Myocyte (in vitro differentiated cells): ENCODE results near the gene SLC10A6. TPM values are rescaled to one million over a fixed set of nuclear protein-coding genes. Genes with fewer than 3 reads are reported as not detected.
"Not testable (repeated sequence)": the region's sequence is repeated elsewhere in the genome, so short reads cannot be mapped to it uniquely, and the experiment has no call there.

Source experiments
- DNase-seq: peaks from one replicate; pipeline ENCODE4 v3.0.0-alpha.2; 2012; ENCODE audit warnings: low read depth
- polyA plus RNA-seq: library from polyadenylated mRNA; unstranded; fragments of >200 nt; gene quantifications from one replicate; pipeline ENCODE4 v1.2.1, GENCODE V29; 2012; ENCODE audit warnings: missing spikeins
- total RNA-seq: library from RNA; depleted of rRNA; stranded (reverse); fragments of >200 nt; gene quantifications from 2 replicates; pipeline ENCODE4 v1.2.3, GENCODE V29; 2014

SLC10A6 gene
- total RNA-seq = not detected in 2 replicates
- not detected for polyA plus RNA-seq

DNA sequence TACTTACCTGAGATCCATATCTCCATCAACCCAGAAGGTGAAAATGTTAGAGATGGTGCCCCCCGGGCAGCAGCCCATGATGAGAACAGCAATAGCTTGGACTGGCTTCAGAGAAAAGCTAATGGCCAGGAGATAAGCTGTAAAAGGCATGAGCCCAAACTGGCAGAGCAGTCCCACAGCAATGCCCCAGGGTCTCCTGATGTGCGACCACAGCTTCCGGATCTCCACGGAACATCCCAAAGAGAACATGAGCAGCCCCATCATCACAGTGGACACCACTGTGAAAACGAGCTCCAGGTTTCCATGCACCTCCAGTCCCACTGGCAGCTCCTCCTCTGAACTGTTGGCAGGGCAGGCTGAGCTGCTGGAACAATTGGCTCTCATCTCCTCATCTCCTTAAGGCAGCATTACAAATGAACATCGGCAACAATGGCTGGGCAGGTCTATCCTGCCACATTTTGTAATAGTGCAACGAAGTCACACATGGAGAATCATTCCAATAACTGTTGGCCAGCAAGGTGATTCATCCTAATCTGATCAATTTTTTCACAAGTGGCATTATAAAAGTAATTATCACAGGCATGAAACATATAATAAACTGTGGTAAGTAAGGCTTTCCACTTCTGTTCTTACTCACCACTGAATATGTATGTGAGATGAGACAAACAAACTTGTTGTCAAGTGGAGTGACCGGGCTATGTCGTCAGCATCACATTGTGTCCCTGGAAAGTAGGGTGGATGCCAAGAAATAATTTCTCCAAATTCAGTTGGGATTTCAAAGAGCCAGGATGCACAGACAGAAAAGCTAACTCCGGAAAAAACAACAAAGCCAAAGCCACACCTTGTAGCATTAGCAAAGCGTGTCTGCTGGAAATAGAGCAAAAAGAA lies at the start of gene SLC10A6:
Gene SLC10A6, minus strand, starts transcription at position 653 of the 888 bp plus-strand sequence. Its CDS starts 269 bp downstream, at position 384.
- no peak for DNase-seq

- no peak for DNase-seq
These were observed 49.4 kb upstream of the SLC10A6 start for GRCh38 chr4:86898562-86898961.

- DNase-seq = no peak
These were observed 47.4 kb upstream of the SLC10A6 start for GRCh38 chr4:86896596-86896995.

- DNase-seq = peak; percentile 66
These were observed 46.7 kb upstream of the SLC10A6 start for GRCh38 chr4:86895692-86896488.

GRCh38 chr4:86894455-86894854 lies 45.3 kb upstream of the SLC10A6 start:
- no peak for DNase-seq

GRCh38 chr4:86893136-86893535 lies 44.0 kb upstream of the SLC10A6 start:
- no peak for DNase-seq

GRCh38 chr4:86892636-86892960 lies 43.4 kb upstream of the SLC10A6 start:
- DNase-seq = no peak

- peak; percentile 31 for DNase-seq
These were observed 42.8 kb upstream of the SLC10A6 start, which contains the start of gene C4orf36 for GRCh38 chr4:86891762-86892635. Gene C4orf36, minus strand, starts transcription at chr4:86892422. Its CDS starts 902 bp downstream, at chr4:86891520.

DNA sequence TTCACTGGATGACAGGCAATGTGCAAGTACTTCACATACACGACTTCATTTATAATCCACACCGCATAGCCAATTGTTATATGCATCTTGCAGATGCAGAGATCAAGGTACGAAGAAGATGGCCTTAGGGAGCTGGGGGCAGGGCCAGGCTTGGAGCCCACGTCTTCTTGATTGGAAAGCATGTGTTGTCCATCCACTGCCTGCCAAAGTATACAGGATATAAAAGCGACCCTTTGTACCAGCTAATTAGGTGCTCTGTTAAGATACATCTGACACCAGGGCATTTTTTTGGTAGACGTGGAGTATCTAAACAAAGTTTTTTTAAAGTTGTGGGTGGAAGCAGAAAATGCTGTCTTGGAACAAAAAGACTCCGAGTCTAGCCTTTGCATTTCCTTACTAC lies 41.6 kb upstream of the SLC10A6 start:
- no peak for DNase-seq

- no peak for DNase-seq
These were observed 30.5 kb upstream of the SLC10A6 start for GRCh38 chr4:86879641-86880040.

- DNase-seq = no peak
These were observed 29.5 kb upstream of the SLC10A6 start for GRCh38 chr4:86878640-86879039.

DNA sequence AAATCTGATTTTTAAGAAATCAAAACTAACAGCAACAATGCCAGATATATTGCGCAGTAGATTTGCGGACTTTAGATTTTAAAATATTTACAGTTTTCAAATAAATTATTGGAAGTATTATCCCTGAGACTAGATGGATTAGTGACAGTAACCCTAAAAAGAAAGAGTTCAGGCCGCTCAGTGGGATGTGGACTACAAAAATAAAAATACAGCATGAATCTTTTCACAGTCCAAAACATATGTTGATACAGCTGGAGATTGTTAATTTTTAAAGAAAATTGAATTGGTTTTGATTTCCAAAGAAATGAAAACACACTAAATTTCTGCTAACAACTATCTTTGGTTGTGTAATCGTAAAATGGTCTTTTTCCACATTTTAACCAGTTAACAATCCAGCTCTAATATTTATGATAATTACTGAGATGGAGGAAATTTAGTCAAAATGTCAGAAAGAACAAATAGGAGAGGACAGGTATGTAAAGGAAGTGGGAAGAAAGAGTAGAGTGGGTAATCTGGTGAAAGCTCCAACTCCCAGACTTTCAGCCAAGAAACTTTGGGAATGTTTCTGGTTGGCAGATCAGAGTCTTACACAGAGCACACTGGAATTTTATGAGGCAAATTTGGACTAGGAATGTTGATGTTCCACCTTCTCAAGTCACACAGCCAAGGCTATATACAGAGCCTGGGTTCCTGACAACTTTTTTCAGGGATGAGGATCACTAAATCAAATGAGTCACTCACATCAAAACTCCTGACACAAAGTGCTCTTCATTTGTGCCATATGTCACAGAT lies 27.9 kb upstream of the SLC10A6 start:
- no peak for DNase-seq

- not testable (repeated sequence) for DNase-seq
These were observed 26.3 kb upstream of the SLC10A6 start for GRCh38 chr4:86875436-86875835.

GRCh38 chr4:86872135-86872534 lies 23.0 kb upstream of the SLC10A6 start:
- no peak for DNase-seq

DNA sequence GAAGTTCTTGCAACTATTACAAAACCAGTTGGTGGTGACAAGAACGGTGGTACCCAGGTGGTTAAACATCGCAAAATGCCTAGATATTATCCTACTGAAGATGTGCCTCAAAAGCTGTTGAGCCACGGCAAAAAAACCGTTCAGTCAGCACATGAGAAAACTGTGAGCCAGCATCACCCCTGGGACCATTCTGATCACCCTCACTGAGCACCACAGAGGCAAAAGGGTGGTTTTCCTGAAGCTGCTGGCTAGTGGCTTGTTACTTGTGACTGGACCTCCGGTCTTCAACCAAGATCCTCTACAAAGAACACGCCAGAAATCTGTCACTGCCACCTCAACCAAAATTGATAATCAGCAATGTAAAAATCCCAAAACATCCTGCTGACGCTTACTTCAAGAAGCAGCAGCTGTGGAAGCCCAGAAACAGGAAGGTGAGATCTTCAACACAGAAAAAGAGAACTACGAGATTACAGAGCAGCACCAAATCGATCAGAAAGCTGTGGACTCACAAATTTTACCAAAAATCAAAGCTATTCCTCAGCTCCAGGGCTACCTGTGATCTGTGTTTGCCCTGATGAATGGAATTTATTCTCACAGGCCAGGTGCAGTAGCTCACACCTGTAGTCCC lies 21.4 kb upstream of the SLC10A6 start:
- no peak for DNase-seq

- no peak for DNase-seq
These were observed 8.3 kb upstream of the SLC10A6 start for GRCh38 chr4:86857341-86858052.

GRCh38 chr4:86856896-86857295 lies 7.7 kb upstream of the SLC10A6 start:
- DNase-seq = no peak

GRCh38 chr4:86855572-86855971 lies 6.4 kb upstream of the SLC10A6 start:
- DNase-seq = no peak

- no peak for DNase-seq
These were observed 4.0 kb upstream of the SLC10A6 start for GRCh38 chr4:86853209-86853608.
